Left colon (tissue), 2 donors: ENCODE measurements around the gene TMEM169. TPM values are rescaled to one million over a fixed set of nuclear protein-coding genes. Genes with fewer than 3 reads are reported as not detected.

Experiments used
- ATAC-seq: fragments of 200-7000 bp; cut with Tn5 transposase; one replicate; pipeline ENCODE4 v1.9.1; 2020; ENCODE audit warnings: mild to moderate bottlenecking, moderate library complexity
- DNase-seq, 2 donors: peaks; one replicate each; pipeline ENCODE4 v3.0.0-alpha.2; 2020
- intact Hi-C, 2 donors: fragments of 100-400 bp; cut with DNase I in 1 of 2; cut with micrococcal nuclease in 1 of 2; formaldehyde crosslinking; loops; one replicate each; pipeline versions ENCODE4 v1.11.2 to v1.14.0; 2022; cut with DNase I, micrococcal nuclease
- total RNA-seq, 2 donors: library from RNA; stranded (reverse); fragmentation: NEBNext Ultra II Directional; extraction: Animal tissue kit (Norgen Biotek cat#: 25700); gene quantifications; one replicate each; pipeline ENCODE4 v1.2.1, GENCODE V29; 2021
- donor health status: DM: no; HTN: no; CAD: no.
- donor health status: DM: yes; HTN: yes; CAD: no.

Gene TMEM169
- total RNA-seq, 2 donors from 2014 or later, result 0.22 to 0.37 TPM

- DNase-seq (no peak), ATAC-seq (no peak)
- intact Hi-C loops, result no loop called here
These were observed 67.3 kb downstream of the TMEM169 start for GRCh38 chr2:216148983-216149382.

DNA sequence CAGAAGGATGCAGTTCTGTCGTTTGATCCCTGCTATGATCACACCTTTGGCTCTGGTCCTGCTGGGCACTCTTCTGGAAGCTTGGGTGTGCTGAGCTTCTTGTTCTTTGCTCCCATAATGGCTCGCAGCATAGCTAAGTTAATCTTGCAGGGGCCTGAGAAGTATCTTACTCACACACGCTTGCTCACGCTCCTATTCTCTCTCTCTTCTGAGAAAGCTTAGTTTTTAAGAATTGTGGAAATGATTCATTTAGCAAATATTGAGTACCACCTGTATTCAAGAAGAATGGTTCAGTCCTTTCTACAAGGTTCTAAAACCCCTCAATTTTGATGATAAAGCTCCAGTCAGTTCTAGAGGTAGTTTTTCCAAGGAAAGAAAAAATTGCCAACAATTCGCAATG, 68.0 kb downstream of the TMEM169 start:
- ATAC-seq (no peak), DNase-seq (no peak)
- intact Hi-C loops, result no loop called here

DNA sequence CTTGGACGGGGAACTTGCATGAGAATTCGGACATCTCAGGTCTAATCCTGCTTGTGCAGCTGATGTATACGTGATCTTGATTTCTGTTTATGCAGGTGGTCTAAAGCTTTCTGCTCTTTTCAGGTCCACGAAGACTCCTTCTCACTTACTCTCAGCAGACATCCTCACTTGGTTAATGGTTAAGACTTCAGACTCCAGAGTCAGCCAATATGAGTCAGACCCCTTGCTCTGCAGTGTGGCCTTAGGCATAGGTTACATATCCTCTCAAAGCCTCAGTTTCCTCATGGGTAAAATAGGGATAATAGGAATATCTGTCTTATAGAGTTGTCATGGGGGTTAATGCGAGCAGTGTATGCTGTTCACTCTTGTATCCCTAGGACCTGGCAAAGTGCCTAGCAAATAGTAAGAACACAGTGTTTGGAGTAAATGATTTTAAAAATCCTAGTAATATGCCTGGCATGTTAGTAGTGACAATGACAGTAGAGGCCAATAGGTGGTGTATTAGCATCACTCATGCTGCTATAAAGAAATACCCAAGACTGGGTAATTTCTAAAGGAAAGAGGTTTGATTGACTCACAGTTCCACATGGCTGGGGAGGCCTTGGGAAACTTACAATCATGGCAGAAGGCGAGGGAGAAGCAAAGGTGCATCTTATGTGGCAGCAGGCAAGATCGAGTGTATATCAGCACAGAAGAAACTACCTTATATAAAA, 69.8 kb downstream of the TMEM169 start:
- ATAC-seq (no peak), DNase-seq (no peak)
- intact Hi-C loops, result no loop called here

Other genes with a start within 250 kb of the TMEM169 start
- 10 to 100 TPM in 1 of 2 donors, 1 to 10 TPM in 1; 8.9 to 12.4 TPM for gene MREG, start 68.4 kb upstream of the TMEM169 start, total RNA-seq
- 10 to 100 TPM; 20.2 to 26.6 TPM for gene PECR, start 110 bp upstream of the TMEM169 start, total RNA-seq
- gene XRCC5, start 27.4 kb downstream of the TMEM169 start, total RNA-seq, result 100 to 1,000 TPM; 163 to 189 TPM